Suprapubic skin (tissue), 4 donors: ENCODE results near the gene CTDNEP1.

Source experiments
- EP300 ChIP-seq: sonication (generic); formaldehyde crosslinking; IDR thresholded peaks from one replicate; pipeline ENCODE4 v1.6.1; 2017; ENCODE audit warnings: antibody characterized with exemption
- POLR2A ChIP-seq, 2 donors: fragments of 450-650 bp; IDR thresholded peaks; one replicate each; pipeline ENCODE4 v1.6.1; 2017; ENCODE audit warnings: antibody characterized with exemption in 2 of 2, mild to moderate bottlenecking in 2 of 2, moderate library complexity in 2 of 2
- POLR2AphosphoS5 ChIP-seq, 3 donors: sonication (generic); formaldehyde crosslinking; IDR thresholded peaks; one replicate each; pipeline ENCODE4 v1.6.1; 2017; ENCODE audit warnings: antibody characterized with exemption in 3 of 3
- TF ChIP-seq, protein P1 (sequence below), 2 donors: fragments of 200-600 bp in 1 of 2; fragments of 450-650 bp in 1 of 2; sonication (generic) in 1 of 2; IDR thresholded peaks; one replicate each; pipeline ENCODE4 v1.5.1; 2016 to 2019; ENCODE audit warnings: antibody characterized with exemption in 2 of 2, mild to moderate bottlenecking in 1 of 2, moderate library complexity in 1 of 2

DNA sequence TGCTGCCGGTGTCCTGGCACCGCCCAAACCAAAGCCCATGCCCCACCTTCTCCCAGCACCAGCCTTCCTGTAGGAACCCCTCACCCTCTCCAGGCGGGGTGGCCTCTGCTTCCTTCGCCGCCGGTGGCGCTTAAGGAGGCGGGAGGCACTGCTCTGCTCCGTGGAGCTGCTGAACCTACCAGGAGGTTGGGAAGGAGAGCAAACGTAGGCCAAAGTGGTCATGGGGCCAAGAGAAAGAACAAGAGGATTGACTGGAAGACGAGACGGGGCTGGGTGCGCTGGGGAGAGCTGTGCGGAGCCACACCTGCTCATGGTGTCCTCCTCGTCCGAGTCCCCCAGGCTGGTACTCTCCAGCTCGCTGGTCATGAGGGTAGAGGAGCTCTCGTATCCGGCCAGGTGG lies 22.0 kb downstream of the CTDNEP1 start:
- TF ChIP-seq, protein P1, sequence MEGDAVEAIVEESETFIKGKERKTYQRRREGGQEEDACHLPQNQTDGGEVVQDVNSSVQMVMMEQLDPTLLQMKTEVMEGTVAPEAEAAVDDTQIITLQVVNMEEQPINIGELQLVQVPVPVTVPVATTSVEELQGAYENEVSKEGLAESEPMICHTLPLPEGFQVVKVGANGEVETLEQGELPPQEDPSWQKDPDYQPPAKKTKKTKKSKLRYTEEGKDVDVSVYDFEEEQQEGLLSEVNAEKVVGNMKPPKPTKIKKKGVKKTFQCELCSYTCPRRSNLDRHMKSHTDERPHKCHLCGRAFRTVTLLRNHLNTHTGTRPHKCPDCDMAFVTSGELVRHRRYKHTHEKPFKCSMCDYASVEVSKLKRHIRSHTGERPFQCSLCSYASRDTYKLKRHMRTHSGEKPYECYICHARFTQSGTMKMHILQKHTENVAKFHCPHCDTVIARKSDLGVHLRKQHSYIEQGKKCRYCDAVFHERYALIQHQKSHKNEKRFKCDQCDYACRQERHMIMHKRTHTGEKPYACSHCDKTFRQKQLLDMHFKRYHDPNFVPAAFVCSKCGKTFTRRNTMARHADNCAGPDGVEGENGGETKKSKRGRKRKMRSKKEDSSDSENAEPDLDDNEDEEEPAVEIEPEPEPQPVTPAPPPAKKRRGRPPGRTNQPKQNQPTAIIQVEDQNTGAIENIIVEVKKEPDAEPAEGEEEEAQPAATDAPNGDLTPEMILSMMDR (IDR thresholded peaks at IDR 0.05) = no peak
- no peak for TF ChIP-seq POLR2AphosphoS5 (IDR thresholded peaks at IDR 0.05)
- TF ChIP-seq POLR2A (IDR thresholded peaks at IDR 0.05) = no peak
- no peak for TF ChIP-seq EP300
